DOHH2 (cell line): Measurements from ENCODE around the gene ELAVL4.
A peak's percentile ranks its signal among the peaks of the same experiment; 100 is the strongest.

Experiments
- H3F3A ChIP-seq: fragments of 200-600 bp; sonication (generic), shearing (Covaris generic); 2 replicates; pipeline ENCODE4 v1.6.0; 2016; ENCODE audit warnings: antibody characterized with exemption, mild to moderate bottlenecking; ENCODE audit not compliant: control insufficient read depth, insufficient read depth
- H3K27ac ChIP-seq: fragments of 200-600 bp; sonication (generic); 2 replicates; pipeline ENCODE4 v1.5.1; 2014; ENCODE audit warnings: low read depth, mild to moderate bottlenecking, low read length, moderate library complexity
- H3K27me3 ChIP-seq: fragments of 200-600 bp; sonication (generic); 2 replicates; pipeline ENCODE4 v1.6.1; 2014; ENCODE audit warnings: mild to moderate bottlenecking, low read length, mixed read lengths; ENCODE audit not compliant: control insufficient read depth
- H3K36me3 ChIP-seq: fragments of 200-600 bp; sonication (generic); 2 replicates; pipeline ENCODE4 v1.6.1; 2014; ENCODE audit warnings: mild to moderate bottlenecking, low read length, moderate library complexity, mixed read lengths; ENCODE audit not compliant: control insufficient read depth
- H3K4me1 ChIP-seq: fragments of 200-600 bp; sonication (generic); 2 replicates; pipeline ENCODE4 v1.6.1; 2014; ENCODE audit warnings: mild to moderate bottlenecking, low read length, mixed read lengths; ENCODE audit not compliant: control insufficient read depth
- H3K4me2 ChIP-seq: fragments of 200-600 bp; sonication (generic); 2 replicates; pipeline ENCODE4 v1.6.0; 2014; ENCODE audit warnings: mild to moderate bottlenecking, low read length, moderate library complexity
- H3K4me3 ChIP-seq: fragments of 200-600 bp; sonication (generic); 2 replicates; pipeline ENCODE4 v1.5.1; 2014; ENCODE audit warnings: mild to moderate bottlenecking, low read length, mixed read lengths
- H3K79me2 ChIP-seq: fragments of 200-600 bp; sonication (generic); 2 replicates; pipeline ENCODE4 v1.6.1; 2014; ENCODE audit warnings: mild to moderate bottlenecking, low read length, mixed read lengths; ENCODE audit not compliant: control insufficient read depth
- H3K9me2 ChIP-seq: fragments of 200-600 bp; sonication (generic); replicated peaks from 2 replicates; pipeline ENCODE4 v1.6.1; 2014; ENCODE audit warnings: mild to moderate bottlenecking, low read length, mixed read lengths; ENCODE audit not compliant: control insufficient read depth
- H3K9me3 ChIP-seq: fragments of 200-600 bp; sonication (generic); 2 replicates; pipeline ENCODE4 v1.6.1; 2014; ENCODE audit warnings: antibody characterized with exemption, low read length, mixed read lengths; ENCODE audit not compliant: control insufficient read depth, insufficient read depth
- H4K20me1 ChIP-seq: fragments of 200-600 bp; sonication (generic); 2 replicates; pipeline ENCODE4 v1.6.0; 2014; ENCODE audit warnings: low read depth, mild to moderate bottlenecking, antibody characterized with exemption, low read length, moderate library complexity; ENCODE audit not compliant: control insufficient read depth, insufficient read depth
- CTCF ChIP-seq: fragments of 200-600 bp; sonication (generic); IDR thresholded peaks from one replicate; pipeline ENCODE4 v1.5.1; 2014; ENCODE audit warnings: antibody characterized with exemption, mild to moderate bottlenecking, low read depth, low read length; ENCODE audit not compliant: poor library complexity, severe bottlenecking
- EZH2phosphoT487 ChIP-seq: fragments of 200-600 bp; sonication (generic); IDR thresholded peaks from 2 replicates; pipeline ENCODE4 v1.6.1; 2017; ENCODE audit warnings: borderline replicate concordance, mild to moderate bottlenecking, antibody characterized with exemption, low read length, moderate library complexity, mixed read lengths

The ELAVL4 gene

GRCh38 chr1:50213505-50213904 lies 104.8 kb downstream of the ELAVL4 start:
- peaks cover 6% of the 10 kb centered on the region; the same call in 1 of the 2 replicates for H3K27me3 ChIP-seq
- no peaks in the 10 kb centered on the region for H3K36me3 ChIP-seq
- no peaks in the 10 kb centered on the region for H3K79me2 ChIP-seq
- H3K9me3 ChIP-seq = no peaks in the 10 kb centered on the region
- H3K27ac ChIP-seq = no peak overlapping the region
- H3K9me2 ChIP-seq = no peaks in the 10 kb centered on the region
- no peaks in the 10 kb centered on the region for H4K20me1 ChIP-seq
- H3K4me2 ChIP-seq = no peak overlapping the region
- H3K4me3 ChIP-seq = no peak overlapping the region
- H3F3A ChIP-seq = no peaks in the 10 kb centered on the region
- no peak for TF ChIP-seq CTCF
- no peak for TF ChIP-seq EZH2phosphoT487
- H3K4me1 ChIP-seq = no peaks in the 10 kb centered on the region

GRCh38 chr1:50214717-50215116 lies 106.0 kb downstream of the ELAVL4 start:
- Histone ChIP-seq H3K4me3 (no peak overlapping the region), H3K4me1 (no peaks in the 10 kb centered on the region)

GRCh38 chr1:50218344-50219120 lies 109.8 kb downstream of the ELAVL4 start:
- H4K20me1 ChIP-seq = no peaks in the 10 kb centered on the region
- no peaks in the 10 kb centered on the region for H3K9me2 ChIP-seq
- no peaks in the 10 kb centered on the region for H3K79me2 ChIP-seq
- H3K36me3 ChIP-seq = no peaks in the 10 kb centered on the region
- TF ChIP-seq EZH2phosphoT487 (no peak), CTCF (peak; percentile 13)
- H3K4me1 ChIP-seq = no peaks in the 10 kb centered on the region
- H3K27ac ChIP-seq = no peak overlapping the region
- H3K4me2 ChIP-seq = no peak overlapping the region
- H3K27me3 ChIP-seq = no peaks in the 10 kb centered on the region; the same call in 1 of the 2 replicates
- no peak overlapping the region for H3K4me3 ChIP-seq
- H3K9me3 ChIP-seq = no peaks in the 10 kb centered on the region
- H3F3A ChIP-seq = no peaks in the 10 kb centered on the region

More at GRCh38 chr1:50214717-50215116, 106.0 kb downstream of the ELAVL4 start:
- TF ChIP-seq CTCF (no peak), EZH2phosphoT487 (no peak)
- peaks cover 4% of the 10 kb centered on the region; the same call in 1 of the 2 replicates for H3K27me3 ChIP-seq
- no peak overlapping the region for H3K27ac ChIP-seq
- no peaks in the 10 kb centered on the region for H3F3A ChIP-seq
- H3K36me3 ChIP-seq = no peaks in the 10 kb centered on the region
- H3K4me2 ChIP-seq = no peak overlapping the region
- no peaks in the 10 kb centered on the region for H3K9me2 ChIP-seq
- H3K9me3 ChIP-seq = no peaks in the 10 kb centered on the region
- H3K79me2 ChIP-seq = no peaks in the 10 kb centered on the region
- no peaks in the 10 kb centered on the region for H4K20me1 ChIP-seq
